ENCODE measurements around the gene LY6G6C.

LY6G6C gene

DNA sequence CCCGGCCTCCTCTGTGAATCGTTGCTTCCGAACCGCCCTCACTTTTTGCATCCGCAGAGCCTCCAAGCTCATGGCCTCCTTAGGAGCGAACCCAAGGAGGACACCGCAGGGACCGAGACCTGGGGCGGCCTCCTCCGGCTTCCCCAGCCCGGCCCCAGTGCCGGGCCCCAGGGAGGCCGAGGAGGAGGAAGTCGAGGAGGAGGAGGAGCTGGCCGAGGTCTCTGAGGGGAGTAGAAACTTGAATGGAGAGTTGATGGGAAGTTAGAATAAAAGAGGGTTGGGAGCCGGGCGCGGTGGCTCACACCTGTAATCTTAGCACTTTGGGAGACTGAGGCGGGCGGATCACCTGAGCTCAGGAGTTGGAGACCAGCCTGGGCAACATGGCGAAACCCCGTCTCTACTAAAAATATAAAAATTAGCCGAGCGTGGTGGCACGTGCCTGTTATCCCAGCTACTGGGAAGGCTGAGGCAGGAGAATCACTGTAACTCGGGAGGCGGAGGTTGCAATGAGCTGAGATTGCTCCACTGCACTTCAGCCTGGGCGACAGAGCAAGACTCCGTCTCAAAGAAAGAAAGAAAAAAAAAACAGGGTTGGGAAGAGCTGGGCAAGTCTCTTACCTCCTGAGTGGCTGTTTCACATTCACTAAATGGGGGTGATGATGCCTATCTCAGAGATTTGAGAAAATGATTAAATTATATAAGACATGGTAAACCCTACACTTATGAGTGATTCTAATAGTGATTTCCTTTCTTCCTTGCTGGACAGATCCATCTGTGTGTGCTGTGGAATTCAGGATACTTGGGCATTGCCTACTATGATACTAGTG lies 19.1 kb upstream of the LY6G6C start:
- DNase-seq, result no peak

- DNase-seq, result peak; percentile 91
These were observed 18.3 kb upstream of the LY6G6C start, which contains the start of gene MSH5 for GRCh38 chr6:31739639-31740396. Gene MSH5, plus strand, starts transcription at chr6:31740005. Its CDS starts 462 bp downstream, at chr6:31740467.

DNA sequence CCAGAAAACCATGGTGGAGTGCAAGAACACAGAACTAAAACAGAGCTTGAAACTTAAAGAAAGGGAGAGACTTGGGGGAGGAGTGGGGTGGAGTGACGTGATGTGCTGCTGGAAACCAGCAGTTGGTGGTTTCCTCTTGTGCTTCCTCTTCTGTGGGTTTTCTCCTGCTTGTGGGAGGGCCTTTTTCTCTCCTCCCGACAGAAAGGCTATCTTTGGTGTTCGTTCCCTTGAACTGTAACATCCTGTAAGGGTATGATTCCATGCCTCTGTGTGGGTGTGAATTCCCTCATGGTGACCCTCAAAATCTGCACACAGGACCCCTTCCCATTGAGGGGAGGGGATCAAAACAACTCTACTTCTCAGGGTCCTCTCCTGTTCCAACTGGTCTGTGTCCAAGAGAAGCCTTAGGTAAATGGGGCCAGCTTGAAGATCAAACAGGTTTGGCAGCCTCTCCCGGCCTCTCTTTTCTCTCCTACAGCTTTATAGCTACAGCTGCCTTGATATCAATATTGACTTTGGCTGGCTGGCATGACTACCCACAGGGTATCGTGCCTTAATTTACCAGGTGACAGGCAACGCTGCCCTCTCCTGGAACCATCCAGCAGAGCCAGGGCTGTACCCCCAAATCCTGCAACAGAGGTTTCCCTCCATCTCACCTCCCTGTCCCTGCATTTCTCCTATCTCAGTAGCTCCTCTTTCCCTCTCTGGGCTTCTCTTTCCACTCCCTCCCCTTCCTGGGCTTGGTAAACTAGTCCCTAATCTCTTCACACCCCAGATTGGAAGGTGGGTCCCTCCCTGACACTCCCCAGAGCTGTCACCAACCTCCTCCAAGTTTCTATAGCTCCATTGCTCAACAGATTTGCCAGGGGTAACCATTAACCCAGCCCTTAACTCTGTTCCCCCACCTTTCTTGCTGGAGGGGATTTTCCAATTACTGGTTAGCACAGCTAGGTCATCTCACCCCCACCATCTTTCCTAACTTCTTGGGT lies 16.7 kb upstream of the LY6G6C start:
- DNase-seq, result no peak

- no peak for DNase-seq
These were observed 15.9 kb upstream of the LY6G6C start for GRCh38 chr6:31737315-31737990.

GRCh38 chr6:31736768-31737314 lies 15.3 kb upstream of the LY6G6C start:
- DNase-seq, result no peak

- DNase-seq, result peak; percentile 88
These were observed 14.6 kb upstream of the LY6G6C start, which contains the start of gene CLIC1 for GRCh38 chr6:31736021-31736767. Gene CLIC1, minus strand, starts transcription at chr6:31736530. Its CDS starts 230 bp downstream, at chr6:31736300.

DNA sequence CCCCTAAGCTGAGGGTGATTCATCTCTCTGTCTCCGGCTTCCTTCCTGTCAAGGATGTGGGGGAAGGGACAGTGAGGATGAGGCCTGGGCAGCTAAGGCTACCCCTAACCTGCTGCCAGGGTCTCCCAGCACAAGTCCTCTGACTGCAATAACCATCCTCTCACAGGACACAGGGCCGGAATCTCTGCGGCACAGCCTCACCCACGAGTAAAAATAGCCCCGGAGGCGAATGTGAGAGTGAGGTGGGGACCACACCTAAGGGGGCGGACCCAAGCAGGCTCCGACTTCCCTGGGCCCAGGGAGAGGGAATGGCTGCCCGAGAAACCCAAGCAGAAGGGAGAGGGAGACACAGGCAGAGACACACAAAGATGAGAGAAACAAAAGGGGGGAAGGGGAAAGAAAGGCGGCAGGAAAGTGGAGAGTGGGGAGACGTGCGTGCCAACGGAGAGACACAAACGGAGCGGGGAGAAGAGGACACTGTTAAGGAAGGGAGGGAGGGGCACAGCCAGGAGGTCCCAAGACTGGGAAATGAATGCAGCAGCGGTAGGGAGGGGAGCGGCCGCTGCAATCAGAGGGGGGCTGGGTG lies 13.4 kb upstream of the LY6G6C start:
- peak; percentile 82 for DNase-seq

- no peak for DNase-seq
These were observed 12.8 kb upstream of the LY6G6C start for GRCh38 chr6:31734247-31734820.

- no peak for DNase-seq
These were observed 12.2 kb upstream of the LY6G6C start for GRCh38 chr6:31733734-31734133.

DNA sequence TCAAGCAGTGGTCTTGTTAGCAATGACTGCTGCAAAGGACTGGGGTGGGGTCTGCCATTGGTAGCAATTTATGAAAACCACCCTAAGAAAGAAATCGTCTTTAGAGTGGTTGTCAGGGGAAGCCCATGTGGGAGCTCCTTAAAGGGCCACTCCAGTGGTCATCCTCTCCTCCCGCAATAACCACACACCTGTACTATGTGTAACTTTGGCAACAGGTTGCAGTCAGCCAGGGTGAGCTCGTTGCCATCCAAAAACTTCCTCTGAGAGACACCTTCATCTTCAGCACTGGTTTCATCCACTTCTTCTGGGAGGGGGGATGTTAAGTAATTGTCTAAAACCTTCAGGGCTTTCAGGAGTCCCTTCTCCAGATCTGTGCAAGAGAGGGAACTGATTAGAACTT lies 10.5 kb upstream of the LY6G6C start:
- no peak for DNase-seq

GRCh38 chr6:31730631-31731086 lies 9.1 kb upstream of the LY6G6C start:
- no peak for DNase-seq

DNA sequence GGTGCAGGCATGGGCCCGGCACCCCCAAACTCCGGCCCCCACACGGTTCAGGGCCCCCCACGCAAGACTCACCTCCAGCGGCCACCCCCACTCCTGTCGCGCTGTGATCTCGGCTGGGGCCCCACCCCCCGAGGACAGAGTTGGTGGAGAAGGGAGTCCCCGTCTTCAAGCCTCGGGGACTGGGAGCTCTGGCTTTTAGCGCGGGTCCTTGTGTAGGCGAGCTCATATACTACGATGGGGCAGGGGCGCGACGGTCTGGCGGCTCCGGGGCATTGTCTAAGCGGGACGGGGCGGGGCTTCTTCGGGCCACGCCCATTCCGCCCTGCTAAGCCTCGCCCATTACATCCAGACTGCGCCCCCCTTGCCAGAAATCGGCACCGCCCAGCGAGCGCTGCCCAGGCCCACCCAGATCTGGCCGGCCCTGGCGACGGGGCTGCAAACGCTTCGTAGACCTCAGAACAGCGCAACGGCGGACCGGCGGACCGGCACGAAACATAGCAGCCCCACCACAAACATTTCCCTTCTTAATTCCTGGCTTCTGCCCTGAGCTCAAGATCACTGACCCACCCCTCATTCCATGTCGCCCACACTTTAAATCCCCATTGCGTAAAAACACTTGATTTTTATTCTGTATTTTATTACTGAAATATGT lies 8.6 kb upstream of the LY6G6C start:
- peak; percentile 84 for DNase-seq

DNA sequence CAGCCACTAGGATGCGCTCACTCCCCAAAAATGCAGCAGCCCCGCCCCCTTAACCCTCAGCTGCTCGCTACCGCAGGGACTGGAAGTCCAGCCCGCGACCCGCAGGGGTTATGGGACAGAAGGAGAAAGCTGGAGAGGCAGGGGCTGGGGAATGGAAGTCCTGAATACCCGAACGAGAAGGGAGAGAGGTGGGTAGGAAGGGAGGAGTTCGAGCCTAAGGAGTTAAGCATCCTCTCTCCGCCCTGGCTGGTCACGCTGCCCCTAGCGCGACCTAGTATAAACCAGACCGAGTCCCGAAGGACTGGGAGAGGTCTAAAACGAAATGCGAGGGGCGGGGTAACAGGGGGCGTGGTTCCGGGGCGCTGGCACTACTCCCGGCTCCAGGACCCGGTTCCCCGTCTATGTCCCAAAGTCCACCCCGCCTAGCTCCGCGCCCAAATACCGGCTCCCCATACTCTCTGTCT lies 8.0 kb upstream of the LY6G6C start:
- peak; percentile 89 for DNase-seq

GRCh38 chr6:31728767-31729514 lies 7.4 kb upstream of the LY6G6C start, which contains the start of gene DDAH2:
Gene DDAH2, minus strand, starts transcription at chr6:31729299. Its CDS starts 138 bp downstream, at chr6:31729161.
- DNase-seq, result no peak

GRCh38 chr6:31727717-31728671 lies 6.4 kb upstream of the LY6G6C start:
- no peak for DNase-seq

GRCh38 chr6:31727034-31727716 lies 5.6 kb upstream of the LY6G6C start:
- no peak for DNase-seq

Data from 8988T (cell line).